Coronary artery (tissue), 2 donors: ENCODE data around the gene PDS5B.

Experiments
- DNase-seq: peaks from one replicate; pipeline ENCODE4 v3.0.0-alpha.2; 2017; ENCODE audit warnings: low spot score
- H3K27ac ChIP-seq, 2 donors: fragments of 200-600 bp; sonication (generic); one replicate each; pipeline ENCODE4 v1.5.1; 2016 to 2019
- H3K4me3 ChIP-seq: fragments of 200-600 bp; sonication (generic); 2 replicates; pipeline ENCODE4 v1.5.1; 2016; ENCODE audit warnings: mild to moderate bottlenecking, moderate library complexity
- TF ChIP-seq, protein P1 (sequence below): fragments of 200-600 bp; sonication (generic); IDR thresholded peaks from one replicate; pipeline ENCODE4 v1.5.1; 2019; ENCODE audit warnings: antibody characterized with exemption

The PDS5B gene

DNA sequence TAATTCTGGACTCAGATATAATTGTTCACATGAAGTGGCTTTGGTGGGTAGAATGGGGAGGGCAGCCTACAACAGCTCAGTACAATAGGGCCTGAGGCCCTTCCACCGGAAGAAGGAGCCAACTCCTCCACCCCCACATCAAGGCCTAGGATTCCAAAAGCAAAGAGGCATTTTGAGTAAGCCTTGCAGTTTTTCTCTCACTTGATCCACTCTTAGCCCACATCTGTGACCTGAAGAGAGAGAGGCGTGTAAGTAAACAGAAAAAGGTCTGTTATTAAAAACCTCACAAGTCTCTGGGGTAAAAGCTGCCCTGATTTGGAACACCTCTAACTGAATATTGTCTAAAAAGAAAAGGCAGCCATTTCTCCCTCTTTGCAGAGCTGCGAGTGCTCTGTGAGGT is 215.9 kb downstream of the PDS5B start:
- TF ChIP-seq, protein P1, sequence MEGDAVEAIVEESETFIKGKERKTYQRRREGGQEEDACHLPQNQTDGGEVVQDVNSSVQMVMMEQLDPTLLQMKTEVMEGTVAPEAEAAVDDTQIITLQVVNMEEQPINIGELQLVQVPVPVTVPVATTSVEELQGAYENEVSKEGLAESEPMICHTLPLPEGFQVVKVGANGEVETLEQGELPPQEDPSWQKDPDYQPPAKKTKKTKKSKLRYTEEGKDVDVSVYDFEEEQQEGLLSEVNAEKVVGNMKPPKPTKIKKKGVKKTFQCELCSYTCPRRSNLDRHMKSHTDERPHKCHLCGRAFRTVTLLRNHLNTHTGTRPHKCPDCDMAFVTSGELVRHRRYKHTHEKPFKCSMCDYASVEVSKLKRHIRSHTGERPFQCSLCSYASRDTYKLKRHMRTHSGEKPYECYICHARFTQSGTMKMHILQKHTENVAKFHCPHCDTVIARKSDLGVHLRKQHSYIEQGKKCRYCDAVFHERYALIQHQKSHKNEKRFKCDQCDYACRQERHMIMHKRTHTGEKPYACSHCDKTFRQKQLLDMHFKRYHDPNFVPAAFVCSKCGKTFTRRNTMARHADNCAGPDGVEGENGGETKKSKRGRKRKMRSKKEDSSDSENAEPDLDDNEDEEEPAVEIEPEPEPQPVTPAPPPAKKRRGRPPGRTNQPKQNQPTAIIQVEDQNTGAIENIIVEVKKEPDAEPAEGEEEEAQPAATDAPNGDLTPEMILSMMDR = no peak
- no peak for DNase-seq

DNA sequence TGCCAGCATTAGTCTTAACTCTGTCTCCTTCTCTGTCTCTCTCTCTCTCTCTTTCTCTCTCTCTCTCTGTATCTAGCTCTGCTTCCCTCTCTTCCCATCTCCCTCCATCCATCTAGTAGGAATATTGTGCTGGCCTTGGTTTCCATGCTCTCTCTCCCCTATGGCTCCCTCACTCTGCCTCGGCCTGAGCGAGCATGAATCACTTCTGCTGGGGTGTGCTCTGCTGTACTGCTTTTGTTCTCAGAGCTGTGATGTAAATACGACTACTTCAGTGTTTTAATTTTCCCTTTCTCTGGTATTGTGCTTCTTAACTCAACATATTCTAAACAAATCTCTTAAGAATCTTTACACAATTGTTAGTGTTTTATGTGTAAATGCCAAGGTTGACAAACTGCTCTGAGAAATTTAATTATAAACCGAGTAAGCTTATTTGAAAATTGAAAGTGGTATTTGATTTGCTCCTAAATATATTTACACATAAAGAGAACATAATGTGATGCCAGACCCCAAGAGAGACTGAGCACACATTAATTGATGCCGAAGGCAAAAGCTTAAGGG is 218.5 kb downstream of the PDS5B start:
- H3K4me3 ChIP-seq = no peak overlapping the region
- TF ChIP-seq, protein P1 = no peak
- DNase-seq = no peak
- H3K27ac ChIP-seq = no peak overlapping the region

More for the DNA sequence above, 215.9 kb downstream of the PDS5B start:
- no peak overlapping the region for H3K27ac ChIP-seq
- no peak overlapping the region for H3K4me3 ChIP-seq

DNA sequence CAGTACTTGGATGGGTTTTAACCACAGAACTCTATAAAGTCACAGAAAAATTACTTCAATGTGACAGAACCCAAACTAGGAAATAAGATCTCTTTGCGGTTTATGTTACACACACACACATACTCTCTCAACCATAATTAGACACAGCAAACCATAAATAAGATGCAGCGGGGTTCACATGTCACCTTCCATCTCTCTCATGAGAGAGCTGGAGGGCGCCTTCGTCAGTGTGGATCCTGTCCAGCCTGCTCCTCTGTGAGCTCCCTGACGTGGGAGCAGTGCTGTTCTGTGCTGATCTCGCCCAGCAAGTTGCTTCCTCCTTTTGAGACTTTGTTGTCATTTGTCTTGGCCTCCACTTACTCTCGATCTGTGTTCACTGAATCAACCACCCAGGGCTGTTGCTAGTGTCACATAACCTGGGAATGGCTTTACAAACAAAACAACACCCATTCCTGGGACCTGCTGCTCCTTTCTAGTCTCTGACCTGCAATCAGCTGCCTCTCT is 225.1 kb downstream of the PDS5B start:
- Histone ChIP-seq H3K4me3 (no peak overlapping the region), H3K27ac (no peak overlapping the region)
- no peak for DNase-seq
- TF ChIP-seq, protein P1 = no peak

DNA sequence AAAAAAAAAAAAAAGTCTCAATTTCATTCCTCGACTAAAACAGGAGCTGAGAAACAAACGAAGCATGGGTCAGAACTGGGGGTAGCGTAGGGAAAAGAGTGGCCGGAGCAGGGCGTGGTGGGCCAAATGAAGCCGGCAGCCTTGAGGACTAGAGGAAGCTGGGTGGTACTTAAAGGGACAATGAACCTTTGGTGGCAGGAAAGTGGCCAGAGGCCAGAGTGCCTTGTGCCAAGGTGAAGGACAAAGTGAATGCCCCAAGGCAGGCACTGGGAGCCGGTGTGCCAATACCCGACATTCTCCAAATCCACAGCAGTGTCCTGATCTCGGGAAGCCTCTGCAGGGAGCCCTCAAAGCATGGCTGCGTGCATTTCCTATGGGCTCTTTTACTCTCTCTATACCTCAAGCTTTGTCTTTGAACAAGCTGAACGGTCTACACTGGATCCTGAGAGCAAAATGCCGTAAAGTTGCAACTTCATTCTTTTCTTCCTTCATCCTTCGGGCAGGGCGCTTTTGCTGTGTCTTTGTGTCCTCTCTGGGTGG is 235.0 kb downstream of the PDS5B start:
- no peak for DNase-seq
- Histone ChIP-seq H3K4me3 (no peak overlapping the region), H3K27ac (no peak overlapping the region)
- TF ChIP-seq, protein P1 = no peak

DNA sequence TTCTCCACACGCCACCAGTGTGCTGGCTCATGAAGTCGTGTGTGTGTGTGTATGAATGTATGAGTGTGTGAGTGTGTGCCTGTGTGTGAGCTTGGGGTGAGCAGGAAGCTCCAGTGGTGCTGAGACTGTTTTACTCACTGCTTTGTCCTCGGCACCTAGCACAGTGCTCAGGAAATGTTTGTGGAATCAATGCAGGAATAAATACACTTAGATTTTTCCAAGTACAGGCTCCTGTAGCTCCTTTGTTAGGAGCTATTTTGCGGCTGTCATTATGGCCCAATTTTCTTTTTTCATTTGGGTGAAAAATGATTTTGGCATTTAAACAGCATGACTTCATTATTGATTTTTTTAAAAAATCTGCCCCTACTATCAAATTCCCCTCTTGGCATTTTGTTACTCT is 236.5 kb downstream of the PDS5B start:
- no peak overlapping the region for H3K4me3 ChIP-seq
- no peak for DNase-seq
- TF ChIP-seq, protein P1 = no peak
- H3K27ac ChIP-seq = no peak overlapping the region

DNA sequence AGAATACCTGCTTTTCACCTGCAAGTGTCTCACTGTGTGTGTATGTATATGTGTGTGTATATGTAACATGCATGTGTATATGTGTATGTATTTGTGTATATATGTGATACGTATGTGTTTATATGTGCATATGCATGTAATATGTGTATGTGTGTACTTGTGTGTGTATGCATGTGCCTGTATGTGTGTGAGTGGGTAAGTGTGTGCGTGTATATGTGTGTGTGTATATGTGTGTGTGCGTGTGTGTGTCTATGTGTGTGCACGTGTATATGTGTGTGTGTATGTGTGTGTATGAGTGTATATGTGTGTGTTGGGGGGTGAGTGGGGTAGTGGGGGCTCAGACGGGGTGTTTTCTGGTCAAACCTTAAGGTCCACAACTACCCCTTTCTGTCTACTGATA is 237.3 kb downstream of the PDS5B start:
- TF ChIP-seq, protein P1 = no peak
- Histone ChIP-seq H3K4me3 (no peak overlapping the region), H3K27ac (no peak overlapping the region)
- DNase-seq = no peak

DNA sequence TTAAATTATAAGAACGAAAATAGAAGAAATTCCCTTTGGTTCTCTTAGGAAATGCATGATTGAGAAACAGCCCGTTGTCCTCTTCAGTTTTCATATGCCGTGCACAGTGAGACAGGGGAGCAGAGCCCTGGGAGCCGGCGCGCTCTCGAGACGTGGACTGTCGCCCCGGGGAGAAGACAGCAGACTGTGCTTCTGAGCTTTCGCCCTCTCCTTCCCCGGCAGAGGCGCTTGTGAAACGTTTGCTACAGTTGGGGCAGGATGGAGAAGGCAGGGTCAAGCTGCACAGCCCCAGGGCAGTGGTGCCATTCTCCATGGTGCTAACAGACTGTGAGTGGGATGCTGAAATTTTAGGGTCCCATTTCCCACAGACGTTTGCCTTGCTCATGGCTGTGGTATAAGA is 237.8 kb downstream of the PDS5B start:
- TF ChIP-seq, protein P1 = no peak
- no peak overlapping the region for H3K27ac ChIP-seq
- no peak for DNase-seq
- no peak overlapping the region for H3K4me3 ChIP-seq
